Measurements from ENCODE around the gene SLC4A1AP. TPM values are rescaled to one million over a fixed set of nuclear protein-coding genes. Genes with fewer than 3 reads are reported as not detected.

SLC4A1AP gene
- total and polyA plus RNA-seq, 2 of the 13 experiments (the other 11 are each of a cell fraction or from before 2014, with no cell fraction given) = 15.3 to 44.6 TPM

GRCh38 chr2:27703638-27704341 is 40.1 kb downstream of the SLC4A1AP start (continued):
- TF ChIP-seq, protein P1, sequence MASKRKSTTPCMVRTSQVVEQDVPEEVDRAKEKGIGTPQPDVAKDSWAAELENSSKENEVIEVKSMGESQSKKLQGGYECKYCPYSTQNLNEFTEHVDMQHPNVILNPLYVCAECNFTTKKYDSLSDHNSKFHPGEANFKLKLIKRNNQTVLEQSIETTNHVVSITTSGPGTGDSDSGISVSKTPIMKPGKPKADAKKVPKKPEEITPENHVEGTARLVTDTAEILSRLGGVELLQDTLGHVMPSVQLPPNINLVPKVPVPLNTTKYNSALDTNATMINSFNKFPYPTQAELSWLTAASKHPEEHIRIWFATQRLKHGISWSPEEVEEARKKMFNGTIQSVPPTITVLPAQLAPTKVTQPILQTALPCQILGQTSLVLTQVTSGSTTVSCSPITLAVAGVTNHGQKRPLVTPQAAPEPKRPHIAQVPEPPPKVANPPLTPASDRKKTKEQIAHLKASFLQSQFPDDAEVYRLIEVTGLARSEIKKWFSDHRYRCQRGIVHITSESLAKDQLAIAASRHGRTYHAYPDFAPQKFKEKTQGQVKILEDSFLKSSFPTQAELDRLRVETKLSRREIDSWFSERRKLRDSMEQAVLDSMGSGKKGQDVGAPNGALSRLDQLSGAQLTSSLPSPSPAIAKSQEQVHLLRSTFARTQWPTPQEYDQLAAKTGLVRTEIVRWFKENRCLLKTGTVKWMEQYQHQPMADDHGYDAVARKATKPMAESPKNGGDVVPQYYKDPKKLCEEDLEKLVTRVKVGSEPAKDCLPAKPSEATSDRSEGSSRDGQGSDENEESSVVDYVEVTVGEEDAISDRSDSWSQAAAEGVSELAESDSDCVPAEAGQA (IDR thresholded peaks at IDR 0.05; ENCODE audit: low read depth) = no peak
- TF ChIP-seq, protein P1 (CRISPR knock-in tag; IDR thresholded peaks at IDR 0.05; ENCODE audit: borderline replicate concordance) = no peak
- TF ChIP-seq TGIF2 (CRISPR knock-in tag; IDR thresholded peaks at IDR 0.05) = 0 out of 2 replicates have a peak, but pooled peaks have one; percentile 36
- TF ChIP-seq, protein P2, sequence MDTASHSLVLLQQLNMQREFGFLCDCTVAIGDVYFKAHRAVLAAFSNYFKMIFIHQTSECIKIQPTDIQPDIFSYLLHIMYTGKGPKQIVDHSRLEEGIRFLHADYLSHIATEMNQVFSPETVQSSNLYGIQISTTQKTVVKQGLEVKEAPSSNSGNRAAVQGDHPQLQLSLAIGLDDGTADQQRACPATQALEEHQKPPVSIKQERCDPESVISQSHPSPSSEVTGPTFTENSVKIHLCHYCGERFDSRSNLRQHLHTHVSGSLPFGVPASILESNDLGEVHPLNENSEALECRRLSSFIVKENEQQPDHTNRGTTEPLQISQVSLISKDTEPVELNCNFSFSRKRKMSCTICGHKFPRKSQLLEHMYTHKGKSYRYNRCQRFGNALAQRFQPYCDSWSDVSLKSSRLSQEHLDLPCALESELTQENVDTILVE (CRISPR knock-in tag; IDR thresholded peaks at IDR 0.05) = no peak
- TF ChIP-seq, protein P3, sequence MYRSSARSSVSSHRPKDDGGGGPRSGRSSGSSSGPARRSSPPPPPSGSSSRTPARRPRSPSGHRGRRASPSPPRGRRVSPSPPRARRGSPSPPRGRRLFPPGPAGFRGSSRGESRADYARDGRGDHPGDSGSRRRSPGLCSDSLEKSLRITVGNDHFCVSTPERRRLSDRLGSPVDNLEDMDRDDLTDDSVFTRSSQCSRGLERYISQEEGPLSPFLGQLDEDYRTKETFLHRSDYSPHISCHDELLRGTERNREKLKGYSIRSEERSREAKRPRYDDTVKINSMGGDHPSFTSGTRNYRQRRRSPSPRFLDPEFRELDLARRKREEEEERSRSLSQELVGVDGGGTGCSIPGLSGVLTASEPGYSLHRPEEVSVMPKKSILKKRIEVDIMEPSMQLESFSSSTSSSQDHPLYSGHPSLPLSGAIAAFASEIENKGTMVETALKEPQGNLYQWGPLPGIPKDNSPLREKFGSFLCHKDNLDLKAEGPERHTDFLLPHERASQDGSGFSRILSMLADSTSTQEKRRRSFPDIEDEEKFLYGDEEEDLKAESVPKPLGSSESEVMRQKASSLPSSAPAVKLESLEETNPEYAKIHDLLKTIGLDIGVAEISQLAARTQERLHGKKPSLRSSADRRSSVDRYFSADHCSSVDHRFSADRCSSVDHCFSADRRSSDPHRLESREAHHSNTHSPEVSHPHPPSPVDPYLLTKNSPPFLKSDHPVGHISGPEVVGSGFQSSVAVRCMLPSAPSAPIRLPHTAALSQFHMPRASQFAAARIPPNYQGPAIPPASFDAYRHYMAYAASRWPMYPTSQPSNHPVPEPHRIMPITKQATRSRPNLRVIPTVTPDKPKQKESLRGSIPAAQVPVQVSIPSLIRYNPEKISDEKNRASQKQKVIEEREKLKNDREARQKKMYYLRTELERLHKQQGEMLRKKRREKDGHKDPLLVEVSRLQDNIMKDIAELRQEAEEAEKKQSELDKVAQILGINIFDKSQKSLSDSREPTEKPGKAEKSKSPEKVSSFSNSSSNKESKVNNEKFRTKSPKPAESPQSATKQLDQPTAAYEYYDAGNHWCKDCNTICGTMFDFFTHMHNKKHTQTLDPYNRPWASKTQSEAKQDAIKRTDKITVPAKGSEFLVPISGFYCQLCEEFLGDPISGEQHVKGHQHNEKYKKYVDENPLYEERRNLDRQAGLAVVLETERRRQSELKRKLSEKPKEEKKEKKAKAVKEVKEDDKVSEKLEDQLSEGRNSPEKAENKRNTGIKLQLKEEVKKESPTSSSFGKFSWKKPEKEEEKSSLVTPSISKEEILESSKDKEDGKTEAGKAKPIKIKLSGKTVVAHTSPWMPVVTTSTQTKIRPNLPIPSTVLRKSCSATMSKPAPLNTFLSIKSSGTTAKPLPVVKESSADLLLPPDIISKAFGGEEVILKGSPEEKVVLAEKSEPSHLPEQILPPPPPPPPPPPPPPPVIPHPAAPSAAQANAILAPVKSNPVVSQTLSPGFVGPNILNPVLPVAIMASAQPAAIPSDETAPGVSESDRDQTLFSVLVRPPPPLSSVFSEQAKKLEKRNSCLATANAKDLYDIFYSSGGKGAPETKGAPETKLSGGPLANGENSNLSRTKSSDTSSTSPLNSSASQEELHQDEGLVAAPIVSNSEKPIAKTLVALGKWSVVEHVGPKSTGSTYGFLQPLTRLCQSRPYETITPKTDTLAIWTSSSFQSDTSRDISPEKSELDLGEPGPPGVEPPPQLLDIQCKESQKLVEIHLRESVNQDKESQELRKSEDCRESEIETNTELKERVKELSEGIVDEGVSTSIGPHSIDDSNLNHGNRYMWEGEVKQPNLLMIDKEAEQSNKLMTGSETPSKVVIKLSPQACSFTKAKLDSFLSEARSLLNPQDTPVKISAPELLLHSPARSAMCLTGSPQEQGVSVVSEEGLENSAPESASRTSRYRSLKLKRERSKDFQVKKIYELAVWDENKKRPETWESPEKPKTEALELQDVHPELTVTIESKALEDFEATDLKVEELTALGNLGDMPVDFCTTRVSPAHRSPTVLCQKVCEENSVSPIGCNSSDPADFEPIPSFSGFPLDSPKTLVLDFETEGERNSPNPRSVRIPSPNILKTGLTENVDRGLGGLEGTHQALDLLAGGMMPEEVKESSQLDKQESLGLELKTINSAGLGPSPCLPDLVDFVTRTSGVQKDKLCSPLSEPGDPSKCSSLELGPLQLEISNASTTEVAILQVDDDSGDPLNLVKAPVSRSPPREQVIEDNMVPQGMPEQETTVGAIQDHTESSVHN (CRISPR knock-in tag; IDR thresholded peaks at IDR 0.05) = no peak
- no peak for TF ChIP-seq ZNF644 (CRISPR knock-in tag; IDR thresholded peaks at IDR 0.05; ENCODE audit: low read depth)
- TF ChIP-seq CEBPG (CRISPR knock-in tag; IDR thresholded peaks at IDR 0.05) = peak; percentile 85
- peak; percentile 50; the same call in 1 of the 2 replicates for TF ChIP-seq SAP130 (CRISPR knock-in tag; IDR thresholded peaks at IDR 0.05; ENCODE audit: low read depth)
- TF ChIP-seq FOXO1 (CRISPR knock-in tag; IDR thresholded peaks at IDR 0.05) = 0 out of 2 replicates have a peak, but pooled peaks have one; percentile 47
- TF ChIP-seq SIN3A (IDR thresholded peaks at IDR 0.05; ENCODE audit: borderline replicate concordance, low read depth, low read length) = no peak
- TF ChIP-seq HMGXB4 (CRISPR knock-in tag; IDR thresholded peaks at IDR 0.05; ENCODE audit: borderline replicate concordance in 1 of 2, low read depth in 1 of 2) = peak; percentile 21 to 57; a peak in 2 of 4 replicates
- peak; percentile 25; the same call in 1 of the 2 replicates for TF ChIP-seq ERF (CRISPR knock-in tag; IDR thresholded peaks at IDR 0.05)

Data from HepG2 (cell line).